Measurements from ENCODE around the gene NCAPD2.
"Not testable (repeated sequence)": the region's sequence is repeated elsewhere in the genome, so short reads cannot be mapped to it uniquely, and the experiment has no call there.

The NCAPD2 gene

GRCh38 chr12:6465467-6466183, 28.3 kb upstream of the NCAPD2 start:
- DNase-seq, result peak; percentile 86

DNA sequence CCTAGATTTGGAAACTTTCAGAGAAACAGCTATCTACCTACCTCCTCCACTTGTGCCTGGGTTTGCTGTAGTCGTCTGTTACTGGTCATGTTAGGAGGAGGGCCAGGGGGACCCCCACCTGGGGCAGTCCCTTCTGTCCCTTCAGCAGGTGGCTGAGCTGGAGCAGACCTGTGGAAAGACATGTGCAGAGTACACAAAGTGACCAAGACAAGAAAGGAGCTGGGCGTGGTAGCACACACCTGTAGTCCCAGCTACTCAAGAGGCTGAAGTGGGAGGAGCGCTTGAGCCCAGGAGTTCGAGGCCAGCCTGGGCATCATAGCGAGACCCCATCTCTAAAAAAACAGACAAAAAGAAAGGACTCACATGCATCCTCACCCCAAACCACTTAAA, 27.7 kb upstream of the NCAPD2 start:
- no peak for DNase-seq

GRCh38 chr12:6466751-6467150, 27.2 kb upstream of the NCAPD2 start:
- DNase-seq, result not testable (repeated sequence)

DNA sequence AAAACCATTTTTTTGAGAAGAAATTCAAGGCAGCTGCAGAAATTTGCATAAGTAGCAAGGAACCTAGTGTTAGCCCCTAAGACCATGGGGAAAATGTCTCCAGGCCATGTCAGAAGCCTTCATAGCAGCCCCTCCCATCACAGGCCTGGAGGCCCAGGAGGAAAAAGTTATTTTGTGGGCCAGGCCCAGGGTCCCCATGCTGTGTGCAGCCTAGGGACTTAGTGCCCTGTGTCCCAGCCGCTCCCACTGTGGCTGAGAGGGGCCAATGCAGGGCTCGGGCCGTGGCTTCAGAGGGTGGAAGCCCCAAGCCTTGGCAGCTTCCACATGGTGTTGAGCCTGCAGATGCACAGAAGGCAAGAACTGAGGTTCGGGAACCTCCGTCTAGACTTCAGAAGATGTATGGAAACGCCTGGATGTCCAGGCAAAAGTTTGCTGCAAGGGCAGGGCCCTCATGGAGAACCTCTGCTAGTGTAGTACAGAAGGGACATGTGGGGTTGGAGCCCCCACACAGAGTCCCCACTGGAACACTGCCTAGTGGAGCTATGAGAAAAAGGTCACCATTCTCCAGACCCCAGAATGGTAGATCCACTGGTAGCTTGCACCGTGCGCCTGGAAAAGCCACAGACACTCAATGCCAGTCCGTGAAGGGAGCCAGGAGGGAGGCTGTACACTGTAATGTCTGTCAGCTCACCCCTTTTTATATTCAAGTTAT, 26.2 kb upstream of the NCAPD2 start:
- DNase-seq, result not testable (repeated sequence)

- DNase-seq, result no peak
These were observed 25.7 kb upstream of the NCAPD2 start for GRCh38 chr12:6468283-6468575.

- DNase-seq, result peak; percentile 61
These were observed 24.8 kb upstream of the NCAPD2 start for GRCh38 chr12:6469092-6469491.

GRCh38 chr12:6469609-6470374, 24.1 kb upstream of the NCAPD2 start:
- no peak for DNase-seq

GRCh38 chr12:6470375-6471163, 23.3 kb upstream of the NCAPD2 start, which contains the start of gene VAMP1:
VAMP1 (minus strand) TSS chr12:6470677; CDS start chr12:6470531, 146 bp downstream.
- peak; percentile 99 for DNase-seq

DNA sequence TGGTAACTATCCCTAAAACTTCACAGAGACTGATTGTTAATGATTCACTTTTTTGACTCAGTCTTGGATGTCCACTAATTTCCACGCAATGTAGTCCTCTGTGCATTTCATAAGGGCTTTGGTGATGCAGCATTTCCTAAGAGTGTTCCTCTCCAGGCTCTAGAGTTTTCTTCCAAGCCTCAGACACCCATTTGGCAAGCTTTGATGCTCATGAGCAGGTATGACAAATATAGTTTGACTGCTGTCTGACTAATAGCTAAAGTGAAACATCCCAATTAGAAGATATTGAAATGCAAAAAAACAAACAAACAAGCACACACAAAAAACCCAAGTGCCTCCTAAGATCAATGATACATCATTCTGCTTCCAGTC, 21.9 kb upstream of the NCAPD2 start:
- no peak for DNase-seq

- DNase-seq, result no peak
These were observed 21.4 kb upstream of the NCAPD2 start for GRCh38 chr12:6472491-6472890.

- DNase-seq, result not testable (repeated sequence)
These were observed 18.5 kb upstream of the NCAPD2 start for GRCh38 chr12:6475233-6475975.

- DNase-seq, result no peak
These were observed 17.4 kb upstream of the NCAPD2 start for GRCh38 chr12:6476489-6476888.

GRCh38 chr12:6477601-6478377, 16.1 kb upstream of the NCAPD2 start:
- not testable (repeated sequence) for DNase-seq

DNA sequence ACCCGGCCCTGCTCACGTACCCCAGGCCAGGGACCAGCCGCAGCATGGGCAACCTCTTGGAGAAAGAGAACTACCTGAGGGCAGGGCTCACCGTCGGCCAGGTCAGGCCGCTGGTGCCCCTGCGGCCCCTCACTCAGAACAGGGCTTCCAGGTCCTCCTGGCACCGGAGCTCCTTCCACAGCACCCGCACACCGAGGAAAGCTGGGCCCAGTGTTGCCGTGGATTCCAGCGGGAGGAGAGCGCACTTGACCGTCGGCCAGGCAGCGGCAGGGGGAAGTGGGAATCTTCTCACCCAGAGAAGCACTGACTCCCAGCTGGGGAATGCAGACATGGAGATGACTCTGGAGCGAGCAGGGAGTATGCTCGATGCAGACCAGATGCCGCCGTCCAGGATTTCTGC, 15.5 kb upstream of the NCAPD2 start:
- DNase-seq, result no peak

DNA sequence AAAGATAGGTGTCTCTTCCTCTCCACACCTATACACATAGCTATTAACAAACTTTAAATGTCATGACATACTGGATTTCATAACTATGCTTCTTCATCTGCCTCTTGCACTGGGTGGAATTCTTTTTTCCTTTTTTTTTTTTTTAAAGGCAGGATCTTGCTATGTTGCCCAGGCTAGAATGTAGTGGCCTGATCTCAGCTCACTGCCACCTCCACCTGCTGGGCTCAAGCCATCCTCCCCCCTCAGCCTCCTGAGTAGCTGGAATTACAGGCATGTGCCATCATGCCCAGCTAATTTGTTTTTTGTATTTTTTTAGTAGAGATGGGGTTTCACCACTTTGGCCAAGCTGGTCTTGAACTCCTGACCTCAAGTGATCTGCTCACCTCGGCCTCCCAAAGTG, 5.7 kb upstream of the NCAPD2 start:
- no peak for DNase-seq

DNA sequence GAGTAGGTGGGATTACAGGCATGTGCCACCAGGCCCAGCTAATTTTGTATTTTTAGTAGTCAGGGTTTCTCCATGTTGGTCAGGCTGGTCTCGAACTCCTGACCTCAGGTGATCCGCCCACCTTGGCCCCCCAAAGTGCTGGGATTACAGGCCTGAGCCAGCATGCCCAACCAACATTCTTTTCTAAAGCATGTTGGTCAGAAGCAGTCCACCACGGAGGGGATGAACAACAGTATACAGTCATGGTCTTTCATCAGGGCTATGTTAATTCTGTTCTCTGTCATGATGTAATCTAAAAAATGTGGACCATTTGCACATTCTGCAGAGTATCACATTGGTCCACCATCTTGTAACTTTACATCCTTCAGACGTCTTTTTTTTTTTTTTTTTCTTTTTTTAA, 4.5 kb upstream of the NCAPD2 start:
- no peak for DNase-seq

DNA sequence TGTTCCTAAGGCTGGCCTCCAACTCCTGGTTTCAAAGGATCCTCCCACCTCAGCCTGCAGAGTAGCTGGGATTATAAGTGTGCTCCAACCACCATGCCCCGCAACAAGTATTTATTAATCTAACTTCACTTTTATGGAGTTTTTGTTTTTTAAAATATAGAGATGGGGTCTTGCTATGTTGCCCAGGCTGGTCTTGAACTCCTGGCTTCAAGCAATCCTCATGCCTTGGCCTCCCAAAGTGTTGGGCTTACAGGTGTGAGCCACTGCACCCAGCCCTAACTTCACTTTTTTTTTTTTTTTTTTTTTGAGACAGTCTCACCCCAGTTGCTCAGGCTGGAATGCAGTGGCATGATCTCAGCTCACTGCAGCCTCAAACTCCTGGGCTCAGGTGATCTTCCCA, 3.2 kb upstream of the NCAPD2 start:
- not testable (repeated sequence) for DNase-seq

DNA sequence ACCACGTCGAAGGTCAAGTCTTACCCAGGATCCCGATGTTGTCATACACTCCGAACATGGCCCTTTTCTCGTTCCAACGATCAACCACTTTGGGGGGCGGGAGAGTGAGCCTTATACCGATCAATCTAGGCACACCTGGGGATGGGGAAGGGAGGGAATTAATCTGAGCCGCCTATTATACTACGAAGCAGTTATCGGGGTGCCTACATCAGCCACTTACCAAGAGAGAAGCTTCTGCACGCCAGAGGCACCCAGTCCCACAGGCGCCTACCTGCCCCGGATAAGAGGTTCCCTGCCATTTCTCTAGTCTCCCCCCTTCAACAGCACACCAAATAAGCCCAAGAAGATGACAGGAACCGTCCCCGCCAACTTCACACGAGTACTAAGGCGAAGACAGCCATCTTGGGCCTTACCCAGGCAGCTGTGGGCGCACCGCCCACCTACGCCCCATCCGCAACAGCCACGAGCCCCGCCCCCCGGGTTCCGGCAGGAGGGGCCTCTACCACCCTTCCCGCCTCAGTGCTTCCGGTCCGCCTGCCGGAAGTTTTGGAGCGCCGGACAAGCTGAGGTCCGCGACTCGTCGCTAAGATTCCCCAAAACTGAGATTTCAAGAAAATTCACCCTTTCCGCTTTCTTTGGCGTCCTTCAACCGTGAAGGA, 935 bp upstream of the NCAPD2 start, which contains the start of gene MRPL51:
TSS of gene MRPL51 (minus strand) at position 425 of the 659 bp plus-strand sequence. CDS start at position 299, 126 bp downstream.
- peak; percentile 98 for DNase-seq

GRCh38 chr12:6494258-6494743, 399 bp downstream of the NCAPD2 start:
- DNase-seq, result no peak

DNA sequence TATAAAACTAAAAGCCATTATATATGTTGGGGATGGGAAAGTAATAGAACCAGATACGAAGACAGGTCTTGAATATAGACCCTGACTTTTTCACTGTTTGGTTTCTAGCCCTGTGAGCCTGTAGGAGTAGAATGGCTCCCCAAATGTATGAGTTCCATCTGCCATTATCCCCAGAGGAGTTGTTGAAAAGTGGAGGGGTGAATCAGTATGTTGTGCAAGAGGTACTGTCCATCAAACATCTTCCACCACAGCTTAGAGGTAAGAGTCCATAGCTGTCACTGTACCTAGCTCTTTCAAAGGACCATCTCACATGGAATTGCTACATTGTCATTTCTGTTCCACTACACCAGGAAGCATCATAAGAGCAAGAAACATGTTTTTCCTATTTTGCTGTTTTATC, 1.1 kb downstream of the NCAPD2 start:
- DNase-seq, result peak; percentile 26

GRCh38 chr12:6497291-6497690, 3.4 kb downstream of the NCAPD2 start:
- DNase-seq, result not testable (repeated sequence)
